ENCODE results near the gene TLR9. TPM values are rescaled to one million over a fixed set of nuclear protein-coding genes. Genes with fewer than 3 reads are reported as not detected.

TLR9 gene
- total and polyA plus RNA-seq, 3 donors from 2014 or later, result 0.08 to 0.25 (median 0.20) TPM

GRCh38 chr3:52173101-52173500 is 52.3 kb downstream of the TLR9 start:
- intact Hi-C loops (cut with DNase I; ENCODE audit: low total_unique reads), result no loop called here
- TF ChIP-seq POLR2A (IDR thresholded peaks at IDR 0.05), result no peak
- TF ChIP-seq CTCF (IDR thresholded peaks at IDR 0.05), result no peak
- no peak overlapping the region for H3K27ac ChIP-seq
- H3K4me1 ChIP-seq, result peaks cover 10% of the 10 kb centered on the region
- H3K4me3 ChIP-seq, result no peak overlapping the region
- H3K36me3 ChIP-seq (ENCODE audit: low read depth, missing control alignments), result no peaks in the 10 kb centered on the region
- 100% methylated on average over 1 of the region's 1 CpG for WGBS, 2 donors
- no peak for DNase-seq
- H3K9me3 ChIP-seq, result no peaks in the 10 kb centered on the region
- no peaks in the 10 kb centered on the region for H3K27me3 ChIP-seq

- H3K9me3 ChIP-seq, result no peaks in the 10 kb centered on the region
- H3K4me3 ChIP-seq, result no peak overlapping the region
- intact Hi-C loops (cut with DNase I; ENCODE audit: low total_unique reads), result no loop called here
- peaks cover 7% of the 10 kb centered on the region for H3K4me1 ChIP-seq
- TF ChIP-seq POLR2A (IDR thresholded peaks at IDR 0.05) (no peak), CTCF (IDR thresholded peaks at IDR 0.05) (no peak)
- DNase-seq, result no peak
- no peak overlapping the region for H3K27ac ChIP-seq
- no peaks in the 10 kb centered on the region for H3K36me3 ChIP-seq (ENCODE audit: low read depth, missing control alignments)
- 93 to 94% methylated on average over 3 to 5 of the region's 5 CpGs for WGBS, 2 donors
- H3K27me3 ChIP-seq, result no peaks in the 10 kb centered on the region
Measured at GRCh38 chr3:52172262-52172757, 53.1 kb downstream of the TLR9 start.

- WGBS, 2 donors, result 82 to 96% methylated on average over 3 of the region's 3 CpGs
- Histone ChIP-seq H3K4me3 (no peak overlapping the region), H3K36me3 (ENCODE audit: low read depth, missing control alignments) (no peaks in the 10 kb centered on the region), H3K4me1 (peaks cover under 1% of the 10 kb centered on the region), H3K27me3 (no peaks in the 10 kb centered on the region), H3K27ac (no peak overlapping the region), H3K9me3 (no peaks in the 10 kb centered on the region)
- intact Hi-C loops (cut with DNase I; ENCODE audit: low total_unique reads), result no loop called here
- TF ChIP-seq CTCF (IDR thresholded peaks at IDR 0.05), result no peak
- TF ChIP-seq POLR2A (IDR thresholded peaks at IDR 0.05), result no peak
- DNase-seq, result no peak
Measured at GRCh38 chr3:52171514-52172261, 53.8 kb downstream of the TLR9 start.

MicroRNA genes within 50 kb of the gene (microRNA counts, 767-probe panel; counts per million panel counts)
- 12,334 to 13,380 counts per million in 2 donors for microRNA hsa-let-7g-5p

Small RNAs within 50 kb of the gene (microRNA-seq; reads per million reads assigned to microRNA genes)
- gene MIRLET7G (ENCODE audit: borderline number of aligned reads in 2 of 2, borderline replicate concordance in 1 of 2), result 179,815 to 181,170 reads per million in 2 donors

Small RNAs within 50 kb of the gene (small RNA-seq; reads per million reads assigned to genes)
- gene MIRLET7G, result 257 to 395 reads per million in 2 donors

Other genes with a start within 250 kb of the TLR9 start
- 10 to 100 TPM; 16.0 to 17.1 TPM for gene ACY1, start 242.1 kb downstream of the TLR9 start, total RNA-seq
- 26.7 TPM for gene ACY1, start 242.1 kb downstream of the TLR9 start, polyA plus RNA-seq (ENCODE audit: insufficient read depth, low read depth, low replicate concordance)
- 100 to 1,000 TPM; 491 to 999 TPM for gene RPL29, start 229.8 kb downstream of the TLR9 start, total RNA-seq
- 965 TPM for gene RPL29, start 229.8 kb downstream of the TLR9 start, polyA plus RNA-seq (ENCODE audit: insufficient read depth, low read depth, low replicate concordance)
- 10 to 100 TPM; 40.6 to 48.8 TPM for gene DUSP7, start 169.1 kb downstream of the TLR9 start, total RNA-seq
- gene DUSP7, start 169.1 kb downstream of the TLR9 start, polyA plus RNA-seq (ENCODE audit: insufficient read depth, low read depth, low replicate concordance), result 25.1 TPM
- gene POC1A, start 71.2 kb downstream of the TLR9 start, total RNA-seq, result 10 to 100 TPM; 16.7 to 21.7 TPM
- gene POC1A, start 71.2 kb downstream of the TLR9 start, polyA plus RNA-seq (ENCODE audit: insufficient read depth, low read depth, low replicate concordance), result 36.1 TPM
- gene ALAS1, start 27.5 kb downstream of the TLR9 start, total RNA-seq, result 10 to 100 TPM; 49.9 to 51.4 TPM
- 54.2 TPM for gene ALAS1, start 27.5 kb downstream of the TLR9 start, polyA plus RNA-seq (ENCODE audit: insufficient read depth, low read depth, low replicate concordance)
- gene TWF2, start 13.5 kb upstream of the TLR9 start, total RNA-seq, result 10 to 100 TPM; 36.5 to 58.1 TPM
- gene TWF2, start 13.5 kb upstream of the TLR9 start, polyA plus RNA-seq (ENCODE audit: insufficient read depth, low read depth, low replicate concordance), result 30.0 TPM
- 10 to 100 TPM; 12.9 to 15.2 TPM for gene PPM1M, start 20.1 kb upstream of the TLR9 start, total RNA-seq
- gene PPM1M, start 20.1 kb upstream of the TLR9 start, polyA plus RNA-seq (ENCODE audit: insufficient read depth, low read depth, low replicate concordance), result 22.2 TPM
- 10 to 100 TPM; 76.1 to 85.7 TPM for gene WDR82, start 53.0 kb upstream of the TLR9 start, total RNA-seq
- 80.9 TPM for gene WDR82, start 53.0 kb upstream of the TLR9 start, polyA plus RNA-seq (ENCODE audit: insufficient read depth, low read depth, low replicate concordance)
- 10 to 100 TPM in 1 of 2 donors, 1 to 10 TPM in 1; 9.7 to 15.6 TPM for gene GLYCTK, start 62.2 kb upstream of the TLR9 start, total RNA-seq
- 6.3 TPM for gene GLYCTK, start 62.2 kb upstream of the TLR9 start, polyA plus RNA-seq (ENCODE audit: insufficient read depth, low read depth, low replicate concordance)
- 10 to 100 TPM; 40.0 to 49.1 TPM for gene DNAH1, start 90.7 kb upstream of the TLR9 start, total RNA-seq
- gene DNAH1, start 90.7 kb upstream of the TLR9 start, polyA plus RNA-seq (ENCODE audit: insufficient read depth, low read depth, low replicate concordance), result 50.4 TPM
- gene BAP1, start 184.4 kb upstream of the TLR9 start, total RNA-seq, result 100 to 1,000 TPM; 167 to 201 TPM
- gene BAP1, start 184.4 kb upstream of the TLR9 start, polyA plus RNA-seq (ENCODE audit: insufficient read depth, low read depth, low replicate concordance), result 231 TPM
- 1,000 to 10,000 TPM in 1 of 2 donors, 100 to 1,000 TPM in 1; 772 to 1,782 TPM for gene PHF7, start 185.0 kb upstream of the TLR9 start, total RNA-seq
- gene PHF7, start 185.0 kb upstream of the TLR9 start, polyA plus RNA-seq (ENCODE audit: insufficient read depth, low read depth, low replicate concordance), result 3,007 TPM
- 1 to 10 TPM; 1.7 to 2.1 TPM for gene SEMA3G, start 219.5 kb upstream of the TLR9 start, total RNA-seq
- 3.1 TPM for gene SEMA3G, start 219.5 kb upstream of the TLR9 start, polyA plus RNA-seq (ENCODE audit: insufficient read depth, low read depth, low replicate concordance)
- gene TNNC1, start 228.4 kb upstream of the TLR9 start, total RNA-seq, result 10 to 100 TPM; 11.3 to 23.2 TPM
- 91.7 TPM for gene TNNC1, start 228.4 kb upstream of the TLR9 start, polyA plus RNA-seq (ENCODE audit: insufficient read depth, low read depth, low replicate concordance)
- 100 to 1,000 TPM; 315 to 327 TPM for gene NISCH, start 230.0 kb upstream of the TLR9 start, total RNA-seq
- gene NISCH, start 230.0 kb upstream of the TLR9 start, polyA plus RNA-seq (ENCODE audit: insufficient read depth, low read depth, low replicate concordance), result 166 TPM

All from testis (tissue), 3 donors.